ENCODE measurements around the gene BLVRA.

BLVRA gene

GRCh38 chr7:43742692-43743091 lies 15.8 kb upstream of the BLVRA start:
- H3K36me3 ChIP-seq (ENCODE audit: control insufficient read depth, insufficient read depth, low read length), result no peaks in the 10 kb centered on the region
- no peak for DNase-seq (ENCODE audit: extremely low read depth, insufficient read length)
- TF ChIP-seq CTCF (IDR thresholded peaks at IDR 0.05; ENCODE audit: insufficient read depth, low read length, poor library complexity, severe bottlenecking), result no peak
- no peaks in the 10 kb centered on the region for H3K27me3 ChIP-seq (replicated peaks; ENCODE audit: control insufficient read depth, insufficient read depth, low read length)
- no peak overlapping the region for H3K4me3 ChIP-seq (replicated peaks; ENCODE audit: low read depth, low read length)

- no peaks in the 10 kb centered on the region for H3K36me3 ChIP-seq (ENCODE audit: control insufficient read depth, insufficient read depth, low read length)
- no peaks in the 10 kb centered on the region for H3K27me3 ChIP-seq (replicated peaks; ENCODE audit: control insufficient read depth, insufficient read depth, low read length)
- DNase-seq (ENCODE audit: extremely low read depth, insufficient read length), result no peak
- no peak overlapping the region for H3K4me3 ChIP-seq (replicated peaks; ENCODE audit: low read depth, low read length)
- TF ChIP-seq CTCF (IDR thresholded peaks at IDR 0.05; ENCODE audit: insufficient read depth, low read length, poor library complexity, severe bottlenecking), result no peak
These were observed 11.0 kb upstream of the BLVRA start for GRCh38 chr7:43747328-43748105.

- Histone ChIP-seq H3K27me3 (replicated peaks; ENCODE audit: control insufficient read depth, insufficient read depth, low read length) (no peaks in the 10 kb centered on the region), H3K36me3 (ENCODE audit: control insufficient read depth, insufficient read depth, low read length) (no peaks in the 10 kb centered on the region), H3K4me3 (replicated peaks; ENCODE audit: low read depth, low read length) (no peak overlapping the region)
- no peak for TF ChIP-seq CTCF (IDR thresholded peaks at IDR 0.05; ENCODE audit: insufficient read depth, low read length, poor library complexity, severe bottlenecking)
- no peak for DNase-seq (ENCODE audit: extremely low read depth, insufficient read length)
These were observed 9.0 kb upstream of the BLVRA start for GRCh38 chr7:43749383-43749940.

- no peaks in the 10 kb centered on the region for H3K36me3 ChIP-seq (ENCODE audit: control insufficient read depth, insufficient read depth, low read length)
- no peak overlapping the region for H3K4me3 ChIP-seq (replicated peaks; ENCODE audit: low read depth, low read length)
- TF ChIP-seq CTCF (IDR thresholded peaks at IDR 0.05; ENCODE audit: insufficient read depth, low read length, poor library complexity, severe bottlenecking), result no peak
- H3K27me3 ChIP-seq (replicated peaks; ENCODE audit: control insufficient read depth, insufficient read depth, low read length), result no peaks in the 10 kb centered on the region
- DNase-seq (ENCODE audit: extremely low read depth, insufficient read length), result no peak
These were observed 8.2 kb upstream of the BLVRA start for GRCh38 chr7:43750016-43750887.

- Histone ChIP-seq H3K4me3 (replicated peaks; ENCODE audit: low read depth, low read length) (no peak overlapping the region), H3K27me3 (replicated peaks; ENCODE audit: control insufficient read depth, insufficient read depth, low read length) (no peaks in the 10 kb centered on the region), H3K36me3 (ENCODE audit: control insufficient read depth, insufficient read depth, low read length) (no peaks in the 10 kb centered on the region)
- DNase-seq (ENCODE audit: extremely low read depth, insufficient read length), result no peak
- TF ChIP-seq CTCF (IDR thresholded peaks at IDR 0.05; ENCODE audit: insufficient read depth, low read length, poor library complexity, severe bottlenecking), result no peak
These were observed 6.1 kb upstream of the BLVRA start for GRCh38 chr7:43752411-43752810.
